ENCODE measurements around the gene PEMT.

PEMT gene

DNA sequence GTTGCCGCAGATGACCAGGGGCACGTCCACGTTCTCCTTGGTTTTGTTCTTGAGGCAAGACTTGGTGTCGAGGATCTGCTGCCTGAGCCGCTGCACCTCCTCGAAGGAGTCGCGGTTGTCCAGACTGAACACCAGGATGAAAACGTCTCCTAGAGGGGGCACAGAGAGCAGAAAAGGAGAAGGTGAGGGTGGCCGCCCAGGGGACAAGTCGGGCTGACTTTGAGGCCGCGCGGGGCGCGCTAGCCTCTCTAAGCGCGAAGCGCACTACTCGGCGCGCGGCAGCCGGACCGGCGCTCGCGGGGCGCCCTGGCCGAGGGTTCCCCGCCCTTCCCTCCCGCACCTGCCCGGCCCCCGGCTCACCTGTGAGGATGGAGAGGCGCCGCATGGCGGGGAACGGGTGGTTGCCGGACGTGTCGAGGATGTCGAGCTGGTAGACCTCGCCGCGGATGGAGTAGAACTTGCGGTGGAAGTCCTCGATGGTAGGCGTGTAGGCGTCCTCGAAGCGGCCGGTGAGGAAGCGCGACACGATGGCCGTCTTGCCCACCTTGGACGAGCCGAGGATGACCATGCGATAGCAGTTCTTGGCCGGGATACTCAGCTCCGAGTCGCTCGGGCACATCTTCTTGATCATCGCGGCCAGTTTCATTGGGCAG is 95.8 kb downstream of the PEMT start:
- Histone ChIP-seq H3K9me3 (ENCODE audit: low read length) (no peaks in the 10 kb centered on the region), H3K9me2 (ENCODE audit: low read depth, low read length) (no peaks in the 10 kb centered on the region), H4K20me1 (ENCODE audit: insufficient read depth, low read length) (no peaks in the 10 kb centered on the region), H3K4me3 (ENCODE audit: low read depth, low read length, poor library complexity, severe bottlenecking) (no peak overlapping the region), H3K9ac (ENCODE audit: low read length) (no peak overlapping the region), H2AFZ (ENCODE audit: low read length) (no peak overlapping the region), H3K36me3 (ENCODE audit: insufficient read depth, low read length) (peaks cover 24% of the 10 kb centered on the region), H3K4me1 (ENCODE audit: insufficient read depth, low read length, severe bottlenecking) (peaks cover 3% of the 10 kb centered on the region), H3K4me2 (ENCODE audit: low read length) (no peak overlapping the region), H3K27me3 (ENCODE audit: insufficient read depth, low read length) (no peaks in the 10 kb centered on the region), H3F3A (ENCODE audit: insufficient read depth, low read length) (no peaks in the 10 kb centered on the region), H3K79me2 (ENCODE audit: insufficient read depth, low read length) (no peaks in the 10 kb centered on the region), H3K27ac (ENCODE audit: low read depth, low read length, poor library complexity, severe bottlenecking) (no peak overlapping the region)
- no peak for TF ChIP-seq EZH2 (IDR thresholded peaks at IDR 0.05; ENCODE audit: borderline replicate concordance, low read length)
- TF ChIP-seq, protein P1, sequence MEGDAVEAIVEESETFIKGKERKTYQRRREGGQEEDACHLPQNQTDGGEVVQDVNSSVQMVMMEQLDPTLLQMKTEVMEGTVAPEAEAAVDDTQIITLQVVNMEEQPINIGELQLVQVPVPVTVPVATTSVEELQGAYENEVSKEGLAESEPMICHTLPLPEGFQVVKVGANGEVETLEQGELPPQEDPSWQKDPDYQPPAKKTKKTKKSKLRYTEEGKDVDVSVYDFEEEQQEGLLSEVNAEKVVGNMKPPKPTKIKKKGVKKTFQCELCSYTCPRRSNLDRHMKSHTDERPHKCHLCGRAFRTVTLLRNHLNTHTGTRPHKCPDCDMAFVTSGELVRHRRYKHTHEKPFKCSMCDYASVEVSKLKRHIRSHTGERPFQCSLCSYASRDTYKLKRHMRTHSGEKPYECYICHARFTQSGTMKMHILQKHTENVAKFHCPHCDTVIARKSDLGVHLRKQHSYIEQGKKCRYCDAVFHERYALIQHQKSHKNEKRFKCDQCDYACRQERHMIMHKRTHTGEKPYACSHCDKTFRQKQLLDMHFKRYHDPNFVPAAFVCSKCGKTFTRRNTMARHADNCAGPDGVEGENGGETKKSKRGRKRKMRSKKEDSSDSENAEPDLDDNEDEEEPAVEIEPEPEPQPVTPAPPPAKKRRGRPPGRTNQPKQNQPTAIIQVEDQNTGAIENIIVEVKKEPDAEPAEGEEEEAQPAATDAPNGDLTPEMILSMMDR (IDR thresholded peaks at IDR 0.05; ENCODE audit: low read length) = no peak

DNA sequence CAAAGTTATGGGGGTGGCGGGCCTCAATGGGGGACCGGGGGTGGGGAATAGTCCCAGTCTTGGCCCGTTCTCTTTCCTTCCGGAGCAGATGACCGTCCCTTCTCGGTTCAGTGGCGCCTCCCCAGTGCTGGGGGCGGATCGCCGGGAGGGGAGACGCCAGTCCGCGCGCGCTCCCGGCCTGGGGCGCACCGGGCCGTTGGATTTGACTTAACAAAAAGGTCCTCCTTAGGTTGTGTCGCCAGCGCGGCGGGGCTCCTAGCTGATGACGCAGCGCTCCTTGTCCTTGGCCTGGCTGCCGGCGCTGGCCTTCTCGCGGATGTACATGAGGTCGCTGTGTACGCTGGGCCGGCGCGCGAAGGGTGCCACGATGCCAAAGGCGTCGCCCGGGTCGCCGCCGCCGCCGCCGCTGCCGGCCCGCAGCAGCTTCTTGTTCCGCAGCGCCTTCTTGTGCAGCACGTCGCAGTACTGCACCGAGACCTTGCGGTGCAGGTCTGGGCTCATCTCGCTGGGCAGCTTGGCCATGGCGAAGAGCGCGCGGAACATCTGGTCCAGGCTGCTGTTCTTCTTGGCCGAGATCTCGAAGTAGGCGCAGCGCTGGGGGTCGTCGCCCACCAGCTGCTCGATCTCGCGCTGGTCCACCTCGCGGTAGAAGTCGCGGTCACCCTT is 96.5 kb downstream of the PEMT start:
- Histone ChIP-seq H3K9ac (ENCODE audit: low read length) (no peak overlapping the region), H3K4me2 (ENCODE audit: low read length) (no peak overlapping the region)

DNA sequence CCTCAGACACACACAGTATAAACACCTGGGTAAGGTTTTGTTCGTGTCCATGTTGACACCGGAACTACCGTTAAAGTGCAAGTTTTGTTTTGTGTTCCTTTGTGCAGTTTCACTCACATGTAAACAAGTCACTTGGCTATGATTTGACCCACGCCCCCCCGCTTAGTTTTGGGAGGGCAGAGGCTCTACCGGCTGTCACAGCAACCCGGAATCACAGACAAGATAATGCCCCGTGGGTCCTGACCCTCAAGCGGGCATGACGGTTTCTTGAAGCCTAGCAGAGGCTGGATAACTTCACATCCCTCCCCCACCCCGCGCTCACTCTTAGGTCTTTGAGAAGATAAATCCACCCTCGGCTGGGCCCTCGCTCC is 97.0 kb downstream of the PEMT start:
- no peak overlapping the region for H3K9ac ChIP-seq (ENCODE audit: low read length)
- no peaks in the 10 kb centered on the region for H3K9me3 ChIP-seq (ENCODE audit: low read length)
- peaks cover 3% of the 10 kb centered on the region for H3K4me1 ChIP-seq (ENCODE audit: insufficient read depth, low read length, severe bottlenecking)
- TF ChIP-seq, protein P1 (IDR thresholded peaks at IDR 0.05; ENCODE audit: low read length) = no peak
- TF ChIP-seq EZH2 (IDR thresholded peaks at IDR 0.05; ENCODE audit: borderline replicate concordance, low read length) = no peak
- no peak overlapping the region for H3K27ac ChIP-seq (ENCODE audit: low read depth, low read length, poor library complexity, severe bottlenecking)
- H3K79me2 ChIP-seq (ENCODE audit: insufficient read depth, low read length) = no peaks in the 10 kb centered on the region
- H3K36me3 ChIP-seq (ENCODE audit: insufficient read depth, low read length) = peaks cover 33% of the 10 kb centered on the region
- H3K4me2 ChIP-seq (ENCODE audit: low read length) = no peak overlapping the region
- H3F3A ChIP-seq (ENCODE audit: insufficient read depth, low read length) = no peaks in the 10 kb centered on the region
- no peak overlapping the region for H3K4me3 ChIP-seq (ENCODE audit: low read depth, low read length, poor library complexity, severe bottlenecking)
- no peaks in the 10 kb centered on the region for H3K27me3 ChIP-seq (ENCODE audit: insufficient read depth, low read length)
- no peak overlapping the region for H2AFZ ChIP-seq (ENCODE audit: low read length)
- no peaks in the 10 kb centered on the region for H4K20me1 ChIP-seq (ENCODE audit: insufficient read depth, low read length)
- no peaks in the 10 kb centered on the region for H3K9me2 ChIP-seq (ENCODE audit: low read depth, low read length)

More for the DNA sequence above, 96.5 kb downstream of the PEMT start:
- peaks cover 3% of the 10 kb centered on the region for H3K4me1 ChIP-seq (ENCODE audit: insufficient read depth, low read length, severe bottlenecking)
- H3K36me3 ChIP-seq (ENCODE audit: insufficient read depth, low read length) = peaks cover 29% of the 10 kb centered on the region
- H3K4me3 ChIP-seq (ENCODE audit: low read depth, low read length, poor library complexity, severe bottlenecking) = no peak overlapping the region
- H3F3A ChIP-seq (ENCODE audit: insufficient read depth, low read length) = no peaks in the 10 kb centered on the region
- no peak overlapping the region for H2AFZ ChIP-seq (ENCODE audit: low read length)
- no peaks in the 10 kb centered on the region for H3K9me3 ChIP-seq (ENCODE audit: low read length)
- H3K9me2 ChIP-seq (ENCODE audit: low read depth, low read length) = no peaks in the 10 kb centered on the region
- no peaks in the 10 kb centered on the region for H4K20me1 ChIP-seq (ENCODE audit: insufficient read depth, low read length)
- H3K79me2 ChIP-seq (ENCODE audit: insufficient read depth, low read length) = no peaks in the 10 kb centered on the region
- H3K27ac ChIP-seq (ENCODE audit: low read depth, low read length, poor library complexity, severe bottlenecking) = no peak overlapping the region
- no peak for TF ChIP-seq EZH2 (IDR thresholded peaks at IDR 0.05; ENCODE audit: borderline replicate concordance, low read length)
- TF ChIP-seq, protein P1 (IDR thresholded peaks at IDR 0.05; ENCODE audit: low read length) = no peak
- H3K27me3 ChIP-seq (ENCODE audit: insufficient read depth, low read length) = no peaks in the 10 kb centered on the region
